GM21717 (cell line): Measurements from ENCODE around the gene TRIM6.
"Not testable (repeated sequence)": the region's sequence is repeated elsewhere in the genome, so short reads cannot be mapped to it uniquely, and the experiment has no call there.

Source experiments
- ATAC-seq: cut with Tn5 transposase; IDR thresholded peaks from one replicate; pipeline ENCODE4 v1.9.1; 2021; ENCODE audit warnings: mild to moderate bottlenecking, moderate library complexity; ENCODE audit not compliant: unreplicated experiment

TRIM6 gene

DNA sequence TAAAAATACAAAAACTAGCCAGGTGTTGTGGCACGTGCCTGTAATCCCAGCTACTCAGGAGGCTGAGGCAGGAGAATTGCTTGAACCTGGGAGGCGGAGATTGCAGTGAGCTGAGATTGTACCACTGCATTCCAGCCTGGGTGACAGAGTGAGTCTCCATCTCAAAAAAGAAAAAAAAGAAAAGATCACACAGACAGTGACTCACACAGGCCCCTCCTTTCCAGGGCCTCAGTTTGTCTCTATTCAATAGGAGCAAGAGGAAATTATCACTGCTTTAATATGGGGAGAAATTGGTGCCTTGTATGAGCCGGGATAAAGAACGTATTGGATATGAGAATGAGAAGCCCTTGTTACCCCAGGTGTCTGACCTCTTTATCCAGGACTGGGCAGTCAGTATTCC is 6.4 kb downstream of the TRIM6 start:
- ATAC-seq: not testable (repeated sequence)

DNA sequence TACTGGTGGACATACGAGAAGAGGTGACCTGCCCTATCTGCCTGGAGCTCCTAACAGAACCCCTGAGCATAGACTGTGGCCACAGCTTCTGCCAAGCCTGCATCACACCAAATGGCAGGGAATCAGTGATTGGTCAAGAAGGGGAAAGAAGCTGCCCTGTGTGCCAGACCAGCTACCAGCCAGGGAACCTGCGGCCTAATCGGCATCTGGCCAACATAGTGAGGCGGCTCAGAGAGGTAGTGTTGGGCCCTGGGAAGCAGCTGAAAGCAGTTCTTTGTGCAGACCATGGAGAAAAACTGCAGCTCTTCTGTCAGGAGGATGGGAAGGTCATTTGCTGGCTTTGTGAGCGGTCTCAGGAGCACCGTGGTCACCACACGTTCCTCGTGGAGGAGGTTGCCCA is 6.9 kb downstream of the TRIM6 start:
- ATAC-seq: no peak

- ATAC-seq: no peak
Measured at GRCh38 chr11:5604896-5605295, 8.5 kb downstream of the TRIM6 start.

DNA sequence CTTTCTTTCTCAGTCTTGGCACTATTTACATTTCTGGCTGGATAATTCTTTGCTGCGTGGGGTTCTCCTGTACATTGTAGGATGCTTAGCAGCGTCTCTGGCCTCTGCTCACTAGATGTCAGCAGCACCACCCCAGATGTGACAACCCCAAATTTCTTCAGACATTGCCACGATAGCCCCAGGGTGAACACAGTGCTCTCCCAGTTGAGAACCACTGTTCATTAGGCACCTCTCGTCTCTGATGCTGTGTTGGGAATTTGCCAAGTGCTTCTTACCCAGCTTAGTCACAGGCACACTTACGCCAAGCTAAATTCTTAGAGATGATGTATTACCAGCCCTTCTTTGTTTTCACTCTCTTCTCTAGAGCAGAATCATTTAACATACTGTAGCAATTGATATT is 9.4 kb downstream of the TRIM6 start:
- ATAC-seq: no peak

DNA sequence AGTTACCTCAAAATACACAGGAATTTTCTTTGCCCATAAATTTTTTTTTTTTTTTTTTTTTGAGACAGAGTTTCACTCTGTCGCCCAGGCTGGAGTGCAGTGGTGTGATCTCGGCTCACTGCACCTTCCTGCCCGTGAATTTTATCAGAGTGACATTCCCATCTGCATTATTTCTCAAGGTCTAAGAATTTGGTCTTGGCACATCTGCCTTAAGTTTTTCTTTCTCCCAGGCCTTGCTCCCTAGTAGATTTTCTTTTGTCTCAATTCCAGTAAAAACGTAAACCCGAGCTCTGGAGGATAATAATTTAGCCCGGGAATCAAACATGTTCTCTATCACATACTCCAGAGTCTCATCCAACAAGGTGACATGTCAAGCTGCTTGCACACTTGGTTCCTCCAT is 12.4 kb downstream of the TRIM6 start:
- no peak for ATAC-seq

GRCh38 chr11:5610446-5610845 is 14.0 kb downstream of the TRIM6 start:
- ATAC-seq: no peak

DNA sequence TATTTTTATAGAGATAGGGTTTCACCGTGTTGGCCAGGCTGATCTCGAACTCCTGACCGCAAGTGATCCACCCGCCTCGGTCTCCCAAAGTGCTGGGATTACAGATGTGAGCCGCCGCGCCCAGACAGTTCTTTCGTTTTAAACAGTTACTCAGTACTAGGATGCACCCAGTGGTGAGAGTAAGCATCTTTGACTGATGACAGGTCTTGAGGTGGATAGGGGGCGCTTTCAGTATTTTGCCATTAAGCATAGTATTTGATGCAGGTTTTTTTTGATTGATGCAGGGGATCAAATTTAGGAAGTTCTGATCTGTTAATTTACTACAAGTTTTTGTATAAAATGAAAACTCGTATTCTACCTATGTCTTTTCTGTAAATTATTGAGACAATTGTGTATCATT is 15.2 kb downstream of the TRIM6 start:
- no peak for ATAC-seq

DNA sequence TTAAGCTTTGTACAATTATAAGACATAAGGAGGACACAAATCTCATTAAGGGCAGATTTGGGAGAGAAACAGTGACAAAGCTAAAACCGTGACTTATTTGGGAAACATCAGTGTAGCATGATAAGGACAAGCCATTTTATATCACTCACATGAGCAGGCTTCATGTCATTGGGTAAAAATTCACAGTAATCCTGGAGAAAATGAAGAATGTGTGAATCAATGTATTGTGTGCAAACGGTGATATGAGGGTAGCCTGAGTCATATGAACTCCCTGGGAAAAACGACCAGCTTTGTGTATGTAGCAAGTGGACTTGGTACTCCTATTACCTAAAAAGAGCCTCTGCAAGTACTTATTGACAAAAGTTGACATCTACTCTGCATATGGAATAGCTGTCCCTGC is 22.4 kb downstream of the TRIM6 start:
- ATAC-seq: no peak

GRCh38 chr11:5620651-5621521 is 24.4 kb downstream of the TRIM6 start:
- no peak for ATAC-seq

GRCh38 chr11:5621580-5621979 is 25.1 kb downstream of the TRIM6 start:
- no peak for ATAC-seq

GRCh38 chr11:5622802-5623201 is 26.4 kb downstream of the TRIM6 start:
- no peak for ATAC-seq

- peak; percentile 98 for ATAC-seq
Measured at GRCh38 chr11:5624489-5625279, 28.2 kb downstream of the TRIM6 start, which contains the start of gene TRIM34. Gene TRIM34 (plus strand): TSS chr11:5625001. CDS start chr11:5632332, 7,331 bp downstream.

DNA sequence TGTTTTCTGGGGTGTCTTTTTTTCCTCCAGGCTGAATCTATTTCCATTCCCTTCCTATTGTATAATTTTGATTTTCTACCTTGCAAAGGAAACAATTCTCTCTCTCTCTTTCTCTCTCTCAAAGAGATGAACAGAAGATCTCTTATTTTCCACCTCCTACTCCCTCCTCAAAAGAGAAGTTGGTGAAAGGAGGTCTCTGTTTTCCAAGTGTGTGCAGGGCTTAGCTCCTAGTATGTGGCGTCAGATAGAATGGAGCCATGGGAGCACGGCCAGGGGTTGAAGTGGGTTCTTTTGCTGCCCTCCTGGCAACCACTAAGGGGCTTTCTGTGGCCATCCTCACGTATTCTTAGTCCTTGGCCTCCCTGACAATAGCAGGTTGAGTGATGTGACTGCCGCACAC is 28.8 kb downstream of the TRIM6 start:
- ATAC-seq: peak; percentile 3

DNA sequence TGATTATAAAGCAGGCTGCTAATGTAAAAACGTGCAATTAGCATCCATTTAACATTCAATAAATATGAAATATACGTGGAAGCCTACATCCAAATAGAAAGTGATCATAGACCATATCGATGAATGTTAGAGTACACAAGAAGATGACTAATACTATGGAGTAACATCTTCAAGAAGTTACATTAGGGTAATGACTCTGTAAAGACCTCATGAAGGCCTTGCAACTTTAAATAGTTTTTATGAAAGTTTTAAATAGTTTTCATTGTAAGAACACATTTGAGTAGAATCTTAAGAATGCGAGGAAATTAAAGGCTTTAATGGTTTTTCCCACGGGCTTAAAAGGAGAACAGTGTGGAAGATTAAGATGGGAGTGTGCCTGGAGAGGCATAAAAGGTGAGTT is 29.8 kb downstream of the TRIM6 start:
- no peak for ATAC-seq

GRCh38 chr11:5631417-5631816 is 35.0 kb downstream of the TRIM6 start:
- ATAC-seq: peak; percentile 19

- ATAC-seq: peak; percentile 97
Measured at GRCh38 chr11:5631969-5632635, 35.7 kb downstream of the TRIM6 start.

DNA sequence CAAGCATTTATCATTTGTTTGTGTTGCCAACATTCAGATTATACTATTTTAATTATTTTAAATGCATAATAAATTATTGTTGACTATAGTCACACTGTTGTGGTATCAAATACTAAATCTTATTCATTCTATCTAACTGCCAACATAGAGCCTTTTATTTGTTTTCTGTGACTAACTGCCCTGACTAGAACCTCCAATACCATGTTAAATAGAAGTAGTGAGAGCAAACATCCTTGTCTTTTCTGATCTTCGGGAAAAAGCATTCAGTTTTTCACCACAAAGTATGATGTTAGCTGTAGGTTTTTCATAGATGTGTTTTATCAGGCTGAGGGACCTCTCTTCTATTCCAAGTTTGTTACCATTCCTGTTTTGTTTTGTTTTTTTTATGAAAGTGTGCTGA is 43.5 kb downstream of the TRIM6 start:
- ATAC-seq: no peak

GRCh38 chr11:5643585-5643984 is 47.1 kb downstream of the TRIM6 start:
- ATAC-seq: no peak

- ATAC-seq: no peak
Measured at GRCh38 chr11:5646139-5646538, 49.7 kb downstream of the TRIM6 start.

GRCh38 chr11:5655474-5655873 is 59.0 kb downstream of the TRIM6 start:
- no peak for ATAC-seq

DNA sequence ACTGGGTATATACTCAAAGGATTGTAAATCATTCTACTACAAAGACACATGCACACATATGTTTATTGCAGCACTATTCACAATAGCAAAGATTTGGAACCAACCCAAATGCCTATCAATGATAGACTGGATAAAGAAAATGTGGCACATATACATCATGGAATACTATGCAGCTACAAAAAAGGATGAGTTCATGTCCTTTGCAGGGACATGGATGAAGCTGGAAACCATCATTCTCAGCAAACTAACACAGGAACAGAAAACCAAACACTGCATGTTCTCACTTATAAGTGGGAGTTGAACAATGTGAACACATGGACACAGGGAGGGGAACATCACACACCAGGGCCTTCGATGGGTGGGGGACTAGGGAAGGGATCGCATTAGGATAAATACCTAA is 60.5 kb downstream of the TRIM6 start:
- ATAC-seq: not testable (repeated sequence)
